ENCODE results near the gene ATP8B4.
"Not testable (repeated sequence)": the region's sequence is repeated elsewhere in the genome, so short reads cannot be mapped to it uniquely, and the experiment has no call there.

The ATP8B4 gene

DNA sequence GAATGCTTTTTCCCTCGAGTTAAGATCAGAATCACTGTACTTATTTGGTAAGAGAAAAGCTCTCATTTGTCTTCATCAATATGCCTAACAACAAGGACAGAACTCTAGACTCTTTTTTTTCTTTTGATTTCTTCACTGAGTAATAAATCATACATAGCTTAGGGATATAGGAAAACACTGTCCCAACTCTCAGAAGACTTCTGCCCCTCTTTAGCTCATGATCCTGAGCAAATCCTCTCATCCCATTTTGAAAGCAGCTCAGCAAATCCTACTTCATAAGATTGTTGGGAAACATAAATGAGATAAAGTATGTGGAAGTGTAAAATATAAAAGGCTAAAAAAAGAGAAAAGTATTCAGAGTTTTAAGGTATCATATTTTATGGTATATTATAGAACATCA, 141.7 kb downstream of the ATP8B4 start:
- Histone ChIP-seq H3K27ac (ENCODE audit: low read depth, low read length) (no peak overlapping the region), H3K27me3 (ENCODE audit: insufficient read depth, low read length) (no peaks in the 10 kb centered on the region), H3K9ac (ENCODE audit: low read depth, low read length) (no peak overlapping the region), H3K36me3 (ENCODE audit: insufficient read depth, low read length) (no peaks in the 10 kb centered on the region), H3K4me3 (ENCODE audit: low read length) (no peak overlapping the region), H3K9me3 (ENCODE audit: insufficient read depth, low read depth, low read length) (no peaks in the 10 kb centered on the region), H3K4me1 (ENCODE audit: insufficient read depth, low read length) (no peaks in the 10 kb centered on the region)
- 70% methylated on average over 1 of the region's 1 CpG for WGBS

DNA sequence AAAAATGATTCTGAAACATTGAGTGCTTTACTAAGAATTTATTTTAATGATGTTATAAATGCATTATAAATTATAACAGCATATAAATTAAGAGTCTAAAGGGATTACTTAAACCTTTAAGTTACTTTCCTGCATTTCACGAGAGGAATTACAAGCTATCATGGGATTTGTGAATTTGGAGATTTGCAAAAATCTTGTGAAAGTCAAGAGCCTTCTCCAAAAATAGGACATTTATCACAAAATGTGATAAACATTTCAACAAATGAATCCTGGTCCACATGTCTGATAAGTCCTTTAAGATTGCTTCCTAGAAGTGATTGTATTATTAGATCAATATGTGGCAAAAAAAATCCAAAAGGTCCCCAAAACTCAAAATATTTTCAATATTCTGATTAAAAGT, 154.5 kb downstream of the ATP8B4 start:
- Histone ChIP-seq H3K27me3 (ENCODE audit: insufficient read depth, low read length) (no peaks in the 10 kb centered on the region), H3K9me3 (ENCODE audit: insufficient read depth, low read depth, low read length) (peaks cover 5% of the 10 kb centered on the region), H3K36me3 (ENCODE audit: insufficient read depth, low read length) (no peaks in the 10 kb centered on the region), H3K4me3 (ENCODE audit: low read length) (no peak overlapping the region), H3K4me1 (ENCODE audit: insufficient read depth, low read length) (no peaks in the 10 kb centered on the region), H3K27ac (ENCODE audit: low read depth, low read length) (no peak overlapping the region), H3K9ac (ENCODE audit: low read depth, low read length) (no peak overlapping the region)
- no CpG with 5 or more reads among the region's 1 CpG for WGBS

DNA sequence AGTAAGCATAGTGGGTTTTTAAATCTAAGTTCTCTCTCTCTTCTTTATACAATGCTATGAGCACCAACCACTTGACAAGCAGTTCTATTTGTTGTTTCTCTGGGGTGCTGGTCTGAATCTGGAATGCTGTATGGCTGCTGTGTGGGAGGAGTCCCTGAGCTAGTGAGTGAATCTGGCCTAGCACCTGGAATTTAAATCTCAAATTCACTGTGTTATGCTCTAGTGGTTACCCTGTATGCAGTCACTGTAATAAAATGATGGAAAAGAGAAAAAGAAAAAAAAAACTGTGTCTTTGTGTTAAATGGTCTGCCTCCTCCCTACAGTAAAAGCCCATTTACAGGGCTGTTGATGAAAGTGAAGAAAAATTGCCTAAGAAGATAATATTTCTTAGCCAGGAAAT, 155.0 kb downstream of the ATP8B4 start:
- no peak overlapping the region for H3K4me3 ChIP-seq (ENCODE audit: low read length)
- no peaks in the 10 kb centered on the region for H3K27me3 ChIP-seq (ENCODE audit: insufficient read depth, low read length)
- no peaks in the 10 kb centered on the region for H3K36me3 ChIP-seq (ENCODE audit: insufficient read depth, low read length)
- H3K4me1 ChIP-seq (ENCODE audit: insufficient read depth, low read length) = no peaks in the 10 kb centered on the region
- H3K9ac ChIP-seq (ENCODE audit: low read depth, low read length) = no peak overlapping the region
- no peak overlapping the region for H3K27ac ChIP-seq (ENCODE audit: low read depth, low read length)
- H3K9me3 ChIP-seq (ENCODE audit: insufficient read depth, low read depth, low read length) = peaks cover 8% of the 10 kb centered on the region

DNA sequence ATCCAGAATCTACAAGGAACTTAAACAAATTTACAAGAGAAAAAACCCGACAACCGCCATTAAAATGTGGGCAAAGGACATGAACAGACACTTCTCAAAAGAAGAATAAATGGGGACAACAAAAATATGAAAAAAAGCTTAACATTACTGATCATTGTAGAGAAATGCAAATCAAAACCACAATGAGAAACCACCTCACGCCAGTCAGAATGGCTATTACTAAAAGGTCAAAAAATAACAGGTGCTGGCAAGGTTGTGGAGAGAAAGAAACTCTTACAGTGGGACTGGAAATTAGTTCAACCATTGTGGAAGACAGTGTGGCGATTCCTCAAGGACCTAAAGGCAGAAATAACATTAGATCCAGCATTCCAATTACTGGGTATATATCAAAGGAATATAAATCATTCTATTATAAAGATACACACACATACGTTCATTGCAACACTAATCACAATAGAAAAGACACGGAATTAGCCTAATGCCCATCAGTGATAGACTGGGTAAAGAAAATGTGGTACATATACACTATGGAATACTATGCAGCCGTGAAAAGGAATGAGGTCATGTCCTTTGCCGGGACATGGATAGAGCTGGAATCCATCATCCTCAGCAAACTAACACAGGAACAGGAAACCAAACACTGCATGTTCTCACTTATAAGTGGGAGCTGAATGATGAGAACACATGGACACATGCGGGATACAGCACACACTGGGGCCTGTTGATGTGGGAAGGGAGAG, 155.8 kb downstream of the ATP8B4 start:
- H3K4me1 ChIP-seq (ENCODE audit: insufficient read depth, low read length); H3K27me3 ChIP-seq (ENCODE audit: insufficient read depth, low read length); H3K9ac ChIP-seq (ENCODE audit: low read depth, low read length); H3K4me3 ChIP-seq (ENCODE audit: low read length); H3K36me3 ChIP-seq (ENCODE audit: insufficient read depth, low read length); H3K27ac ChIP-seq (ENCODE audit: low read depth, low read length); H3K9me3 ChIP-seq (ENCODE audit: insufficient read depth, low read depth, low read length): not testable (repeated sequence)
- 88% methylated on average over 6 of the region's 9 CpGs for WGBS

DNA sequence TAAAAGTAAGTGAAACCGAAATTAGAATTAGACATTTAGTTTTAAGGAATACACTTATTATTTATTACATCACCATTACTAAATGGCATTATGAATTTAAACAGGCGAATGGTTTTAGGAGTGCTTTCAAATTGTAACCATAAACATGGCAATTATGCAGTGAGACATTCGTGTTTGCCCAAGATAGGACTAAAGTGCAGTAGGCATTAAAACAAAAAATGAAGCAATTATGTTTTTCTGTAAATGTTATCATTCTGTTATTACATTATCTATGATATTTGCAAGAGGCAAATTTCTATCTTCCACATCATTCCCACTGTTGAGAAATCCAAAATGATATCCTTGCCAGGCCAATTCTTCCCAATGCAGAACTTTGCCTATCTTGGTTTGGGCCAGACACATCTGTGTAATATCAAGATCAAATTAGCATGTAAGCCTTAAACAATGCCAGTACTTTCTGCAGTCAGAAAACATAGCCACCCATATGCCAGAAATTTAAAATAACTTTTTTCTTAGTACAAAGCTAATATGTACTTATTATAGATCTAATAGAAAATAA, 156.9 kb downstream of the ATP8B4 start:
- no peak overlapping the region for H3K9ac ChIP-seq (ENCODE audit: low read depth, low read length)
- H3K4me3 ChIP-seq (ENCODE audit: low read length) = no peak overlapping the region
- no peaks in the 10 kb centered on the region for H3K4me1 ChIP-seq (ENCODE audit: insufficient read depth, low read length)
- peaks cover 8% of the 10 kb centered on the region for H3K9me3 ChIP-seq (ENCODE audit: insufficient read depth, low read depth, low read length)
- H3K27ac ChIP-seq (ENCODE audit: low read depth, low read length) = no peak overlapping the region
- H3K36me3 ChIP-seq (ENCODE audit: insufficient read depth, low read length) = no peaks in the 10 kb centered on the region
- no peaks in the 10 kb centered on the region for H3K27me3 ChIP-seq (ENCODE audit: insufficient read depth, low read length)
- 89% methylated on average over 2 of the region's 3 CpGs for WGBS

DNA sequence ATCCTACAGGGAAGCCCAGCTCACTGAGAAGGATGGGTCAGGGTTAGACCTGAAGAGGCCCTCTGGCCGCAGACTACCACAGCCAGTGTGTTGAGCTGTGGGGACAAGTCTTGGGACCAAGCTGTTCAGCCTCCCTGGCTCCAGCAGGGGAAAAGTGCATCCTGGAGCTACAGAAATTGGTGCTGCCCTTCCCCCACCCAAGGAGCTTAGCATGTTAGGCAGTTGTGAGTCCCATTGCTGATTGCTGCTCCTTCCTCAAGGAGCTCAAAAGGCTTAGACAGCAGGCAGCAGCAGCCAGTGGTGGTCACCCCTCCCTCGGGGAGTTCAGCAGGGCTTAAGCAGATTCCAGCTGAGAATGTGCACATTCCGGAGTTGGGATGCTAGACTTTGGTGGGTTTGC, 165.6 kb downstream of the ATP8B4 start:
- Histone ChIP-seq H3K27ac (ENCODE audit: low read depth, low read length) (no peak overlapping the region), H3K27me3 (ENCODE audit: insufficient read depth, low read length) (no peaks in the 10 kb centered on the region), H3K9me3 (ENCODE audit: insufficient read depth, low read depth, low read length) (no peaks in the 10 kb centered on the region), H3K9ac (ENCODE audit: low read depth, low read length) (no peak overlapping the region), H3K4me1 (ENCODE audit: insufficient read depth, low read length) (no peaks in the 10 kb centered on the region), H3K36me3 (ENCODE audit: insufficient read depth, low read length) (no peaks in the 10 kb centered on the region), H3K4me3 (ENCODE audit: low read length) (no peak overlapping the region)
- whole genome bisulfite sequencing = 80% methylated on average over 3 of the region's 3 CpGs

DNA sequence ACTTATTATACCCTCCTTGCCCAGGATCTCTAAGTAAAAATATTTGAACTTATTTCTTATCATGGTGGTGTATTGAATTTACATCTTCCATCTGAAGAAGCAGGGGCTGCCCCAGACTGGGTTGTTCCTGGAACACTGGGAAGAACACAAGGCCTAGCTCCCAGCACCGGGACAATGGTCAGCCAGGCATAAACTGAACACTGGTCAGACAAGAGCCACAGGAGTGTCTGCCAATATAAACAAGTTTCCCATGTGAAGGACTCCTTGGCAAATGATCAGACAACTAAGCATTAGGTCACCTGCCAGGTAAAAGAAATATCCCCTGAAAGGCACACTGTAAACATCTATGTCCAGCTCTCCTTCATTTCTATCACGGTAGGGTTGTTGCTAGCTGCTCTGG, 172.4 kb downstream of the ATP8B4 start:
- Histone ChIP-seq H3K9me3 (ENCODE audit: insufficient read depth, low read depth, low read length) (peaks cover 26% of the 10 kb centered on the region; the same call in 1 of the 2 replicates), H3K27me3 (ENCODE audit: insufficient read depth, low read length) (no peaks in the 10 kb centered on the region), H3K36me3 (ENCODE audit: insufficient read depth, low read length) (no peaks in the 10 kb centered on the region), H3K4me3 (ENCODE audit: low read length) (no peak overlapping the region), H3K9ac (ENCODE audit: low read depth, low read length) (no peak overlapping the region), H3K4me1 (ENCODE audit: insufficient read depth, low read length) (no peaks in the 10 kb centered on the region), H3K27ac (ENCODE audit: low read depth, low read length) (no peak overlapping the region)
- 97% methylated on average over 2 of the region's 2 CpGs for WGBS

DNA sequence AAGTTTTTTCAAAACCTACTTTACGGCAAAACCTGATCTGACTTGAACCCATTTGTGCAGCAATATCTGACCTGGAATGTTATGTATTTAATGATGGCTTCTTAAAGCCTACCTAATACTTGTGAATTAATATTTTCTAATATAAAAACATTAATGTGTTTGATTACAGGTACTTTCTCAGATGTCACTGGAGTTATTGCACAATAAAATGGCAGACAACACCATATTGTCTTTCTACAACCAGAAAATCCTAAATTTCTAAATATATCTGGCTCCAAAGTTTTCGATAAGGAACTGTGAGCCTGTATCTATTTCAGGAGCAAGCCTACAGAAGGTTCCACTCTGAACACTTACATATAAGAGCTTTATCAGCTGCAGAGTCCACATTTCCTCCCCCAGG, 184.5 kb downstream of the ATP8B4 start:
- no peaks in the 10 kb centered on the region for H3K36me3 ChIP-seq (ENCODE audit: insufficient read depth, low read length)
- no peak overlapping the region for H3K27ac ChIP-seq (ENCODE audit: low read depth, low read length)
- H3K4me1 ChIP-seq (ENCODE audit: insufficient read depth, low read length) = no peaks in the 10 kb centered on the region
- no peaks in the 10 kb centered on the region for H3K9me3 ChIP-seq (ENCODE audit: insufficient read depth, low read depth, low read length)
- H3K9ac ChIP-seq (ENCODE audit: low read depth, low read length) = no peak overlapping the region
- no peaks in the 10 kb centered on the region for H3K27me3 ChIP-seq (ENCODE audit: insufficient read depth, low read length)
- no peak overlapping the region for H3K4me3 ChIP-seq (ENCODE audit: low read length)
- 94% methylated on average over 2 of the region's 2 CpGs for WGBS

DNA sequence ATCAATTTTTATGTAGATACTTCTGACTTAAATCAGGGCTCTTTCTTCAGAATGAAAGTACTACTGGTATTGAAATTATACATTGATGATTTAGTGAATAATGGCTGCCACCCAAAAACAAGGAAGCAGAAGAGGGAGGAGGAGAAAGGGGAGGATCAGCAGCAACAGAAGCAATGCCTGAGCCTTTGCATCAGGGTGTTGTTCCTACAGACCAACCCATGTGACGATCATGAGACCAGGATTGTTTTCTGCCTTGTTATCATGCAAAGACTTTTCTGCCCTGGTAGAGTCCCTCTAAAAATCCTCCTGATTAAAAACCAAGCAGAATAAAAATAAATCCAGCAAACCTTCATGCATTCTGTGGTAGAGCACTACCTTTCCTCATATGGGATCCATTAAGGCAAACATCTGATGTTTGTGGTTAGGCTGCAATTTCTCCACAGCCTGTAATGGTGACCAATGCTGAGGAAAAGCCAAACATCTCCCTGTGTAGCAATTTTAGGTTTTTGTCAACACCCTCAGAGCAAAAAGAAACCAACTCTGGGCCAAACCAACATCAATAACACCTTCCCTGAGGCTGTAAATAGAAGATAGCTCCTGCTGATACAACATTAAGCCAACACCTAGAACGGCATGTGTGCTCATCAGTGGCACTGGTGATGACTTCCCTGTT, 191.7 kb downstream of the ATP8B4 start:
- WGBS = 91% methylated on average over 2 of the region's 2 CpGs
- H3K9me3 ChIP-seq (ENCODE audit: insufficient read depth, low read depth, low read length) = no peaks in the 10 kb centered on the region

DNA sequence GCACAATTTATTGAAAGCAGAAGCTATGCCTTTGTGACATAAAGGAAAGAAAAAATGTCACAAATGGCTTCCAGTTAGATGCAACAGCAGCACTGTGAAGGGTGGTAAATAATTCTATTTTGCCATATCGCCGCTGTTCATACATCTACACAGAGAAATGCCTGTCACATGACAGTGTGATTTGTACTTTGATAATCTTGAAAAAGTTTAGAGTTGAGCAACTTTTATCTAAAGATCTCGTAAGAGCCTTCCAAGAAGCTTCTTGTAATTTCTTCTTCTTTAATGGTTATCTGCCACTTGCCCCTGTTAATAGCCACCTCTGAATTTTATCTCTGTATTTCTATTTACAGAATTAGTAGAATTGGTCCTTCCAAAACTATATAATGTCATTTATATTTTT, 192.3 kb downstream of the ATP8B4 start:
- Histone ChIP-seq H3K36me3 (ENCODE audit: insufficient read depth, low read length) (no peaks in the 10 kb centered on the region), H3K4me1 (ENCODE audit: insufficient read depth, low read length) (peaks cover 7% of the 10 kb centered on the region; the same call in 1 of the 2 replicates), H3K9me3 (ENCODE audit: insufficient read depth, low read depth, low read length) (no peaks in the 10 kb centered on the region), H3K4me3 (ENCODE audit: low read length) (no peak overlapping the region), H3K9ac (ENCODE audit: low read depth, low read length) (no peak overlapping the region), H3K27ac (ENCODE audit: low read depth, low read length) (no peak overlapping the region), H3K27me3 (ENCODE audit: insufficient read depth, low read length) (no peaks in the 10 kb centered on the region)
- WGBS = 72% methylated on average over 3 of the region's 3 CpGs

More for the DNA sequence above, 191.7 kb downstream of the ATP8B4 start:
- Histone ChIP-seq H3K4me1 (ENCODE audit: insufficient read depth, low read length) (peaks cover 4% of the 10 kb centered on the region; the same call in 1 of the 2 replicates), H3K27ac (ENCODE audit: low read depth, low read length) (no peak overlapping the region), H3K27me3 (ENCODE audit: insufficient read depth, low read length) (no peaks in the 10 kb centered on the region), H3K9ac (ENCODE audit: low read depth, low read length) (no peak overlapping the region), H3K36me3 (ENCODE audit: insufficient read depth, low read length) (no peaks in the 10 kb centered on the region), H3K4me3 (ENCODE audit: low read length) (no peak overlapping the region)

DNA sequence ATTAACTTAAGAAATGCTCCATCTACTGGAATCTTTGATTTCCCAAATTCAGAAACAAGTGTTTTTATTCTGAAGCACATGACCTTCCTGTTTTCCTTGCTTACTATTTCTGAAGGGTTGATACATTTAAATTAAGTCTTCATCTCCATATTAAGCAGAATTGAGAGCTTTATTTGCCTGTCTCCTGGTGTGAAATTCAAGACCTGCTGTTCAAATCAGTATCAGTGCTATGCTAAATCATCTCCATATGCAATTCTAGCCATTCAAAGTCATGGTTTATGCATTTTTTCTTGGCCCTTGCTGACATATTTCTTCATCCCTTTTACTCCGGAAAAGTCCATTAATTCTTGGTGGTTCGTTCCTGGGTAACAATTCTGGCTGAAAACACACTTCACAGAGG, 195.4 kb downstream of the ATP8B4 start:
- H3K36me3 ChIP-seq (ENCODE audit: insufficient read depth, low read length) = no peaks in the 10 kb centered on the region
- no peaks in the 10 kb centered on the region for H3K27me3 ChIP-seq (ENCODE audit: insufficient read depth, low read length)
- WGBS = 94% methylated on average over 2 of the region's 2 CpGs
- H3K27ac ChIP-seq (ENCODE audit: low read depth, low read length) = no peak overlapping the region
- H3K9me3 ChIP-seq (ENCODE audit: insufficient read depth, low read depth, low read length) = no peaks in the 10 kb centered on the region
- H3K9ac ChIP-seq (ENCODE audit: low read depth, low read length) = no peak overlapping the region
- H3K4me1 ChIP-seq (ENCODE audit: insufficient read depth, low read length) = peaks cover 10% of the 10 kb centered on the region; the same call in 1 of the 2 replicates
- H3K4me3 ChIP-seq (ENCODE audit: low read length) = no peak overlapping the region

All from HUES64 (cell line).